Testis (tissue), 2 donors: Measurements from ENCODE around the gene DNAJC5.

Source experiments
- POLR2A ChIP-seq: fragments of 450-650 bp; IDR thresholded peaks from one replicate; pipeline ENCODE4 v1.6.1; 2017; ENCODE audit warnings: antibody characterized with exemption, mild to moderate bottlenecking, moderate library complexity
- TF ChIP-seq, protein P1 (sequence below), 3 experiments: fragments of 450-650 bp in 2 of 3; fragments of 200-600 bp in 1 of 3; sonication (generic) in 1 of 3; IDR thresholded peaks; one replicate each; pipeline ENCODE4 v1.5.1; 2016 to 2019; ENCODE audit warnings: antibody characterized with exemption in 3 of 3, mild to moderate bottlenecking in 2 of 3, moderate library complexity in 1 of 3

DNA sequence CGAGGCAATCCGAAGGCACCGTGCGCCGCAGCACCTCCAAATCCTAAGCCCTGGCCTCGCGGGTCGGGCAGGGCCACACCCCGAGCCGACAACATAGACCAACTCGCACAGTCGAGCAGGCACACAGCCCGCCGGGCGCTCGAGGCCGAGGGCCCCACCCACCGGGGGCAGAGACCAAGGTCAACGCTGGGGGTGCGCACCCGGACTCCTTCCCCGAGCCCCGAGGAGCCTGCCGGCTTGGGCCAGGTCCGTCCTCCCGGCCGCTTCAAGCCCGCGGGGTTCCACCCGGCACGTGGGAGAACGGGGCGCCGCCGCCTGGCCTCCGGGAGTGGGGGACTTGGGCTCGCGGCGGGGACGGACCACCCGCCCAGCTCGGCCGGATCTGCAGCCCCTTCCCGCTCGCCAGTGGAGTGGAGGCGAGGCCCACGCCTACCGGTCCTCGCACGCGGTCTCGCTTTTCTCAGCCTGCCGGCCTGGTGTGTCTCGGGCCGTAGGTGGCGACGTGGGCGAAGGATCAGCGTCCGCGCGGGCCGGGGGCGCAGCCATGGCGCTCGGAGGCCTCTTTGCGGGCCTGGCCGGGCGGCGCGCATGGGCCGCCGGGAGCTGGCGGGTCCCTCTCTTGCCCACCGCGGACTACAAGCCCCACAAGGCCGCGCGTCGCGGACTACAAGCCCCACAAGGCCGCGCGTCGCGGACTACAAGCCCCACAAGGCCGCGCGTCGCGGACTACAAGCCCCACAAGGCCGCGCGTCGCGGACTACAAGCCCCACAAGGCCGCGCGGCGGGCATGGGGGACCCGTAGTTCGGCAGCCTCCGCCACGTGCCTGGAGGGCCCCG, 61.1 kb downstream of the DNAJC5 start, which contains the start of gene UCKL1:
- TF ChIP-seq POLR2A: peak; percentile 24
- TF ChIP-seq, protein P1, sequence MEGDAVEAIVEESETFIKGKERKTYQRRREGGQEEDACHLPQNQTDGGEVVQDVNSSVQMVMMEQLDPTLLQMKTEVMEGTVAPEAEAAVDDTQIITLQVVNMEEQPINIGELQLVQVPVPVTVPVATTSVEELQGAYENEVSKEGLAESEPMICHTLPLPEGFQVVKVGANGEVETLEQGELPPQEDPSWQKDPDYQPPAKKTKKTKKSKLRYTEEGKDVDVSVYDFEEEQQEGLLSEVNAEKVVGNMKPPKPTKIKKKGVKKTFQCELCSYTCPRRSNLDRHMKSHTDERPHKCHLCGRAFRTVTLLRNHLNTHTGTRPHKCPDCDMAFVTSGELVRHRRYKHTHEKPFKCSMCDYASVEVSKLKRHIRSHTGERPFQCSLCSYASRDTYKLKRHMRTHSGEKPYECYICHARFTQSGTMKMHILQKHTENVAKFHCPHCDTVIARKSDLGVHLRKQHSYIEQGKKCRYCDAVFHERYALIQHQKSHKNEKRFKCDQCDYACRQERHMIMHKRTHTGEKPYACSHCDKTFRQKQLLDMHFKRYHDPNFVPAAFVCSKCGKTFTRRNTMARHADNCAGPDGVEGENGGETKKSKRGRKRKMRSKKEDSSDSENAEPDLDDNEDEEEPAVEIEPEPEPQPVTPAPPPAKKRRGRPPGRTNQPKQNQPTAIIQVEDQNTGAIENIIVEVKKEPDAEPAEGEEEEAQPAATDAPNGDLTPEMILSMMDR (IDR thresholded peaks at IDR 0.05): no peak
